Measurements from ENCODE around the gene SLC39A5. TPM values are rescaled to one million over a fixed set of nuclear protein-coding genes. Genes with fewer than 3 reads are reported as not detected.
A peak's percentile ranks its signal among the peaks of the same experiment; 100 is the strongest.
"Not testable (repeated sequence)": the region's sequence is repeated elsewhere in the genome, so short reads cannot be mapped to it uniquely, and the experiment has no call there.

SLC39A5 gene
- total RNA-seq, 3 donors from 2014 or later, result 0.98 TPM; not detected in 2

GRCh38 chr12:56258068-56258819 lies 28.4 kb downstream of the SLC39A5 start, which contains the start of gene ANKRD52:
ANKRD52 (minus strand) TSS chr12:56258384; CDS start chr12:56258269, 115 bp downstream.
- no peaks in the 10 kb centered on the region for H3K27me3 ChIP-seq
- peaks cover 0 to 12% of the 10 kb centered on the region in 2 donors for H3K4me1 ChIP-seq
- intact Hi-C loops (cut with DNase I; ENCODE audit: low total_unique reads), result no loop called here
- DNase-seq (ENCODE audit: low spot score in 2 of 2), result peak in 1 of 2 donors; percentile 43
- H3K4me3 ChIP-seq, result peak within 1 kb of the TSS; percentile 80 to 96 (median 80)
- H3K36me3 ChIP-seq, result peaks cover 9% of the 10 kb centered on the region
- peak within 1 kb of the TSS; percentile 83 to 86 for H3K27ac ChIP-seq
- no peaks in the 10 kb centered on the region for H3K9me3 ChIP-seq
- no peak for TF ChIP-seq POLR2A (IDR thresholded peaks at IDR 0.05)
- TF ChIP-seq POLR2AphosphoS5 (IDR thresholded peaks at IDR 0.05), result peak in 2 of 3 donors; percentile 9 to 46
- peak; percentile 6 to 82 (median 31) for TF ChIP-seq CTCF (IDR thresholded peaks at IDR 0.05)

- DNase-seq (ENCODE audit: low spot score in 2 of 2), result no peak
- no peak for TF ChIP-seq POLR2A (IDR thresholded peaks at IDR 0.05)
- H3K9me3 ChIP-seq, result no peaks in the 10 kb centered on the region
- H3K36me3 ChIP-seq, result peaks cover 3% of the 10 kb centered on the region
- H3K4me3 ChIP-seq, result peak overlapping the region; percentile 80 to 96 (median 80)
- intact Hi-C loops (cut with DNase I; ENCODE audit: low total_unique reads), result no loop called here
- peaks cover 0 to 12% of the 10 kb centered on the region in 2 donors for H3K4me1 ChIP-seq
- no peaks in the 10 kb centered on the region for H3K27me3 ChIP-seq
- peak overlapping the region; percentile 83 to 86 for H3K27ac ChIP-seq
Observed at GRCh38 chr12:56258820-56259183, 29.0 kb downstream of the SLC39A5 start.

- no peak for DNase-seq (ENCODE audit: low spot score in 2 of 2)
- Histone ChIP-seq H3K36me3 (no peaks in the 10 kb centered on the region), H3K9me3 (no peaks in the 10 kb centered on the region), H3K4me3 (no peak overlapping the region), H3K27me3 (no peaks in the 10 kb centered on the region), H3K4me1 (peaks cover 0 to 12% of the 10 kb centered on the region in 2 donors), H3K27ac (no peak overlapping the region)
- no peak for TF ChIP-seq CTCF (IDR thresholded peaks at IDR 0.05)
- TF ChIP-seq POLR2AphosphoS5 (IDR thresholded peaks at IDR 0.05), result no peak
- no peak for TF ChIP-seq POLR2A (IDR thresholded peaks at IDR 0.05)
- intact Hi-C loops (cut with DNase I; ENCODE audit: low total_unique reads), result no loop called here
Observed at GRCh38 chr12:56260380-56260779, 30.5 kb downstream of the SLC39A5 start.

- no peaks in the 10 kb centered on the region for H3K27me3 ChIP-seq
- TF ChIP-seq CTCF (IDR thresholded peaks at IDR 0.05) (no peak), POLR2A (IDR thresholded peaks at IDR 0.05) (no peak), POLR2AphosphoS5 (IDR thresholded peaks at IDR 0.05) (no peak)
- intact Hi-C loops (cut with DNase I; ENCODE audit: low total_unique reads), result no loop called here
- no peak overlapping the region for H3K4me3 ChIP-seq
- no peaks in the 10 kb centered on the region for H3K9me3 ChIP-seq
- H3K36me3 ChIP-seq, result no peaks in the 10 kb centered on the region
- peaks cover 0 to 12% of the 10 kb centered on the region in 2 donors for H3K4me1 ChIP-seq
- no peak for DNase-seq (ENCODE audit: low spot score in 2 of 2)
- no peak overlapping the region for H3K27ac ChIP-seq
Observed at GRCh38 chr12:56260921-56261320, 31.1 kb downstream of the SLC39A5 start.

- TF ChIP-seq POLR2AphosphoS5 (IDR thresholded peaks at IDR 0.05), result no peak
- TF ChIP-seq CTCF (IDR thresholded peaks at IDR 0.05), result no peak
- TF ChIP-seq POLR2A (IDR thresholded peaks at IDR 0.05), result no peak
- Histone ChIP-seq H3K4me3 (no peak overlapping the region), H3K27ac (no peak overlapping the region), H3K9me3 (no peaks in the 10 kb centered on the region), H3K27me3 (no peaks in the 10 kb centered on the region), H3K36me3 (no peaks in the 10 kb centered on the region), H3K4me1 (peaks cover 0 to 6% of the 10 kb centered on the region in 2 donors)
- DNase-seq (ENCODE audit: low spot score in 2 of 2), result no peak
- intact Hi-C loops (cut with DNase I; ENCODE audit: low total_unique reads), result no loop called here
Observed at GRCh38 chr12:56261503-56262232, 31.8 kb downstream of the SLC39A5 start.

- H3K27ac ChIP-seq; H3K27me3 ChIP-seq; H3K4me3 ChIP-seq; H3K9me3 ChIP-seq; H3K36me3 ChIP-seq; H3K4me1 ChIP-seq; DNase-seq (ENCODE audit: low spot score in 2 of 2); intact Hi-C loops (cut with DNase I; ENCODE audit: low total_unique reads): not testable (repeated sequence)
Observed at GRCh38 chr12:56262955-56263354, 33.1 kb downstream of the SLC39A5 start.

GRCh38 chr12:56266068-56266692 lies 36.3 kb downstream of the SLC39A5 start:
- intact Hi-C loops (cut with DNase I; ENCODE audit: low total_unique reads); H3K27me3 ChIP-seq; DNase-seq (ENCODE audit: low spot score in 2 of 2); H3K36me3 ChIP-seq; H3K4me1 ChIP-seq; H3K9me3 ChIP-seq: not testable (repeated sequence)
- H3K4me3 ChIP-seq, result peak overlapping the region; percentile 59 to 81 (median 75)
- H3K27ac ChIP-seq, result peak overlapping the region; percentile 96

Data from breast epithelium (tissue), 4 donors.